Stromal cell of bone marrow (primary cell): ENCODE measurements around the gene MUSK.
"Not testable (repeated sequence)": the region's sequence is repeated elsewhere in the genome, so short reads cannot be mapped to it uniquely, and the experiment has no call there.

Source experiments
- DNase-seq: peaks from one replicate; pipeline ENCODE4 v3.0.0-alpha.2; 2012; ENCODE audit warnings: low read depth

Gene MUSK

GRCh38 chr9:110810262-110810976 is 141.8 kb downstream of the MUSK start:
- no peak for DNase-seq

GRCh38 chr9:110812886-110813285 is 144.3 kb downstream of the MUSK start:
- no peak for DNase-seq

DNA sequence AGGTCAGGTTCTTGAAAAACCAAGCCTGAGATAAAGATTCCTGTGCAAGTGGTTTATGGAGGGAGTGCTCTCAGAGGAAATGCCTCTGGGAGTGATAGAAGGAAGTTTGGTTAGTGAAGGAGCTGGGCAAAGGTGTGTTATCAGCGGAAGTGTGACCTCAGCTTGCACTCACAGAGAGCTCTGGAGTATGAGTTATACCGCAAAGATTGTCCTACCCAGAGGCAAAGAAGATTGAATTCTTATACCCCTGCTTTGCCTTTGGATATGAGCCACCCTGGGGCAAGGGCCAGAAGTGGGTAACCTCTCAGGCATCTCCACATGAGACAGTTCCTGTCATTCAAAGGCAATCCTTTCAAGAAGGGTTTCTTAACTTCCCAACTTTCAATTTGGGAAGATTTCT is 145.6 kb downstream of the MUSK start:
- no peak for DNase-seq

- DNase-seq = no peak
Observed at GRCh38 chr9:110815361-110815760, 146.8 kb downstream of the MUSK start.

GRCh38 chr9:110820381-110820780 is 151.8 kb downstream of the MUSK start:
- DNase-seq = no peak

DNA sequence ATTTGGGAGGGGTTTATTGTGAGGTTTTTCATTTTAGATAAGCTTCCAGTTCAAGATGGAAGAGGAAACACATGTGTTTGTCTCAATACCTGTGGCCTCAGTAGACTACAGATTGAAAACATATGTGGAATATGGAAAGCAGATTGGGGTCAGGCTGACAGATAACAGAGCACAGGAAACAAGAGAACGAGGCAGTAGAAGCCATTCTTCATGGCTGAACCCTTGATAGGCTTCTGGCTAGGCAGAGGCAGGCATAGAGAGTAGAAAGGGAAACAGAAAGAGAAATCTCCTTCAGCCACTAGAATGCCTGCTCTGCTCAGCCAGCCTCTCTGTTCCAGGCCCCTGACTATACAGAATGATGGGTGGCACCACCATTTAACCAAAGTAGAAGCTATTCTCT is 152.5 kb downstream of the MUSK start:
- no peak for DNase-seq

DNA sequence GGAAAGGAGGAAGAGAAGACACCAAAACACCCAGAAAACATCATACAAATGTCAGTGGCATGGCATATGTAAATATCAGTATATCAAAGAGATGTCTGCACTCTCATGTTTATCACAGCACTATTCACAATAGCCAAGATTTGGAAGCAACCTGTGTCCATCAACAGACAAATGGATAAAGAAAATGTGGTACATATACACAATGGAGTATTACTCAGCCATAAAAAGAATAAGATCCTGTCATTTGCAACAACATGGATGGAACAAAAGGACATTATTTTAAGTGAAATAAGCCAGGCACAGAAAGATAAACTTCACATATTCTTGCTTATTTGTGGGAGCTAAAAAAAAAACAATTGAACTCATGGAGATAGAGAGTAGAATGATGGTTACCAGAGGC is 156.5 kb downstream of the MUSK start:
- not testable (repeated sequence) for DNase-seq

DNA sequence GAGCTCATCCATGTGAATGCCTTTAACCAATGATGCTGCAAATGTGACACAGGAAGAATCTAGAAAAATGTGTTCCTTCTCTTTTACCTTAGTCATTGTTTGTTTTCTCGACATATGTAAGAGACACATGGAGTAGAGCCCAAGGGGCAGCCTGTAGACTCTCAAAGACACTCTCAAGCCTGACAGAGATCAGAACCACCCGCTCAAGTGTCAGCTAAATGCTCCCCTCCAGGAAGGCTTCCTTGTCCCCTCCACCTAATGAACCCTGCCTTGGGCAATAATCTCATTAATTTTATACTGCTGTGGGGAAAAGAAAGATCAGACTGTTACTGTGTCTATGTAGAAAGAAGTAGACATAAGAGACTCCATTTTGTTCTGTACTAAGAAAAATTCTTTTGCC is 157.4 kb downstream of the MUSK start:
- no peak for DNase-seq

DNA sequence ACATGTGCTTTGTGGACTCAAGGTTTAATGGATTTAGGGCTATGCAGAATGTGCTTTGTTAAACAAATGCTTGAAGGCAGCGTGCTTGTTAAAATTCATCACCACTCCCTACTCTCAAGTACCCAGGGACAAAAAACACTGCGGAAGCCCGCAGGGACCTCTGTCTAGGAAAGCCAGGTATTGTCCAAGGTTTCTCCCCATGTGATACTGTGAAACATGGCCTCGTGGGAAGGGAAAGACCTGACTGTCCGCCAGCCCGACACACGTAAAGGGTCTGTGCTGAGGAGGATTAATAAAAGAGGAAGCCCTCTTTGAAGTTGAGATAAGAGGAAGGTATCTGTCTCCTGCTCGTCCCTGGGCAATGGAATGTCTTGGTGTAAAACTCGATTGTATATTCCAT is 157.8 kb downstream of the MUSK start:
- DNase-seq = not testable (repeated sequence)

DNA sequence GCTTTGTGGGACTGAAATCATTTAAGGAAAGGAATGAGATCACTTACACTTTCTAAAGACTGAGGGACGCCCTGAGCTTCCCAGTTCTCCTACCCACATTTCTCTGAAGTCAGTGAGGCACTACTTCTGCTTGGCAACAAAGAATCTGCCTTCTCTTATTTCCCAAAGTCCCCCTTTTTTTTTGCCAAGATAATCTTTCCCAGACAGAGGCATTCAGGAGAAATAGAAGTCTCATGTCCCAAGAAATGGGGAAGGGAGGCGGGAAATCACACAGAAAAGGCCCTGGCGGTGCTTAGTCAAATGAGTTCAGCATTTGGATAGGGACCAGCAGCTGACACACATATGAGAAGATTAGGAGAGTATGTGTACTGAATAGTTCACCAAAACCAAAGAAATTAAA is 159.7 kb downstream of the MUSK start:
- peak; percentile 93 for DNase-seq

GRCh38 chr9:110830495-110830894 is 161.9 kb downstream of the MUSK start:
- no peak for DNase-seq

DNA sequence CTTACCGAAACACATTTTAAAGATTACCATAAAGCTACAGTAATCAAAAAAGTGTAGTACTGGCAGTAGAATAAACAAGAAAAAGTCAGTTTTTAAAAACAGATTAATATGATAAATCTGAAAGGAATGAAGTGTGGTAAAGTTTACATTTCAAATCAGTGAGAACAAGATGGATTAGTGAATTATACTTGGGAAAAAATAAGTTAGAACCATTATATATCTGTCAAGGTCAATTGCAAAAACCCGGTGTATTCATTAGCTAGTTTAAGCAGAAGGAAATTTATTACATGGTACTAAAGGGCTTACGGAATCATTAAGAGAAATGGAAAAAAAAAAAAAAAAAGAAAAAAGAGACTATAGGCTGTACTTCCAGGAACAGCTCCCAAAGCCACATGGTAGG is 164.3 kb downstream of the MUSK start:
- DNase-seq = no peak

GRCh38 chr9:110835404-110835803 is 166.8 kb downstream of the MUSK start:
- peak; percentile 61 for DNase-seq

DNA sequence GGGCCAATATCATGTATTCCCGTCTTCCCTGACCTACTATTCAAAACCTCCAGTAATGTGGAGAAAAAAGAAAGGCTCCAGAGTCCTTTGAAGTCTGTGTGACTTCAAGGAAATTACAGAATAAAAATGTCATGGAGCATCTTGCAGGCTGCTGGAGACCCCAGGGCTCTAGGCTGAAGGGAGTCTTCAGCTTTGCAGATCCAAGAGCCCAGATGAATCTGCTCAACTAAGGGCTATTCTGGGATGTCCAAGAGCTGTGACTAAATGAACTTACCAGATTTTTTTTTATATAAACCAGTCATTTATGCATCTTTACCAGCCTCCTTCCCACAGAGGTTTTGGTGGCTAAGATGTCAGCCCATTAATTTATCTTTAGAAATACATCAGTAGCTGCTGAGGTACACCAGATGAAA is 167.3 kb downstream of the MUSK start:
- DNase-seq = peak; percentile 24

DNA sequence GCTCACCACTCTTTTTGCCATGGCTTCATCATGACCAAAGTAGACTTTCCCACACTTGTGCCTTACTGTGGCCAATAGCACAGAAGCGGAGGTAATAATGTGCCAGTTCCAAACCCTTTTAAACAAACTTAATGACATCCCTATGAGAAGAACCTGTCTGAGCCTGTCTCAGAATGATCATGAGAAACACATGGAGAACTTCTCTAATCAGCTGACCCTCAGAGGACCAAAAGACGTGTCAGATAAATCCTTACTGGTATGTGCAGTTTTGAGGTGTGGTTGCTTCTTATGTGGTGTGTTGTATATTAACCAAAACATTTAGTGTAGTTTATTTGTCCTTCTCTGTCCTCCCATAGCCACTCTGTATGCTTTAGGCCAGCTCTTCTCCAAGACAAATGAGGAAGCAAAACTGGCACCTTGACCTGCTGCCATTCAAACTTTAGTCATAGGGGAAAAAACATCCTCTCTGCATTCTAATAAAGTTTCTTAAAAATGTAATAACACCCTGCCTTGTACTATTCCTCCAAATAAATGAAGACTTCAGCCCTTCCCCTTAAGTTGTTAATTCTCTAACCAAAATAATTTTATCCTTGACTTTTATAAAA is 168.9 kb downstream of the MUSK start:
- no peak for DNase-seq

DNA sequence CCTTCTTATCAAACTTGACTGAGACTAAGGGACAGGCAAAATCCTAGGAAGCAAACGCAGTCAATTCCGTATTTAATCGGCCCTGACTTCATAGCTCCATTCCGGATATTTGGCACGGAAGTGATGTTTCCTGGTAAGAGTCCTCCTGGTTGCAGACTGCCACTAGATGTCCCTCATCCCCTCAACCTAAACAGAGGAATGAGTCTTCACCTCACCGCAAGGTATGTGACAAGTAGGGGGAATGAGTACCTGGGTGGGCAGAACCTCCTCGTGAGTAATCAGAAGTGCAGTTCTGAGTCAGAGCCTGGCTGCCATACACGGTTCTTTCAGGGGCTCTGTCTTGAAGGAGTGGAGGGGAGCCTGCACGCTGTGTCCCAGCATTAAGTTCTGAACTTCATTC is 173.6 kb downstream of the MUSK start:
- DNase-seq = no peak

DNA sequence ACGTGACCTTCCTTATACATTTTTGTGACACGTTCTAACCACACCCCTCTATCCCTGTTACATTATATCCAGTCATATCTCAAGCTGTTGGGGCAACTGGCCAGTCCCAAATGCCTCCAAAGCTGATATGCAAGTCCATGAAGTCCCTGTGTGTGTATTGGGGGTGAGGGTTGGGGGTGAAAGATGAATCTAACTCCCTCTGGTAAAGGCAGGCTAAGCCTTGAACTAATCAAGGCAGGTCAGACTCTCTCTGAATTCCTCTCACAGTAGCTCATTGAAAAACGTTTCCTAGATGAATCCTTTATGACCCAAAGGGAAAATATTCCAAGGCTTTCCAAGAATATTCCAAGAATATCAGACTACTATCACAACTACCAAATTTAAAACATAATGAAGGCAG is 174.4 kb downstream of the MUSK start:
- peak; percentile 23 for DNase-seq

- DNase-seq = no peak
Observed at GRCh38 chr9:110844121-110844520, 175.5 kb downstream of the MUSK start.

GRCh38 chr9:110846215-110846614 is 177.6 kb downstream of the MUSK start:
- DNase-seq = no peak

- peak; percentile 44 for DNase-seq
Observed at GRCh38 chr9:110847671-110848070, 179.1 kb downstream of the MUSK start.

DNA sequence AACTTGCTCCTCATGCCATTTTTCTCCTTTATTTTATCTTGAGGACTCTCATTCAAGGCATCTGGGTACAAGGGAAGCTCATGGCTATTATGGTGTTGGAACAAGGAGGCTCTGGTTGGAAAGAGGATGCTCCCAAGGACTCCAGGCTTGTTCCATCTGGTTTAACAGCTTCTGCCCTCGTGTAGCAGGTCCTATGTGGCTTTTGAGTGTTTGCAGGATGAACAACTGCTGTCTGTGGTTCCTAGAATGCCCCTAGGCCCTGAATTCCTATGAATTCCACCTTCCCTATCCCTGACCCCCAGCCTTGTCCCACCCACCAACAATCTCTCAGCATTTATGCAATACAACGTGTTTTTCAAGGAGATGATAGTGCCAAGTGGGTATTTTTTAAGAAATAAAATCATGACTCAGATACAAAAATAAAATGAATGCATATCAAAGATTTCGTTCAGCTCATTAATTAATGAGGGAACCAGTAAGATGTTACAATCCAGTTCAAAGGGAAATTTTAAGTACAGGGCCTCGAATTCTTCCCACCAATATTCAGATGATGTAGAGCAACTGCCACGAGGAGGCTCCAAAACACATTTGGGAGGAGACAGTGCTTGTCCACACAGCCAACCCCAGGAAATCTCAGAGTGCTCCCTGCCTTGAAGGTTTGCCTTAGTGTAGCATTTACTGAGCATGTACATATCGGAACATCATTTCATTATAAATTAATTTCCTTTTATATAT is 182.0 kb downstream of the MUSK start:
- DNase-seq = no peak
